Kidney (tissue), 14 donors: ENCODE data around the gene ALKBH1. TPM values are rescaled to one million over a fixed set of nuclear protein-coding genes. Genes with fewer than 3 reads are reported as not detected.

ENCODE experiments used
- DNase-seq, 5 donors: peaks; one replicate each; pipeline ENCODE4 v3.0.0-alpha.2; 2013 to 2020
- FAIRE-seq: peaks from 2 replicates; lab custom pipeline; 2012; peaks lifted over from hg19 to GRCh38; lab: Jason Lieb, UNC
- H3K27ac ChIP-seq, 2 donors: one replicate each; pipeline ENCODE4 v1.7.0; 2013; ENCODE audit warnings: low read depth in 2 of 2, low read length in 2 of 2, inconsistent platforms in 1 of 2
- H3K27me3 ChIP-seq: one replicate; pipeline ENCODE4 v1.7.1; 2013; ENCODE audit warnings: low read length, inconsistent platforms; ENCODE audit not compliant: control insufficient read depth, insufficient read depth
- H3K36me3 ChIP-seq, 3 donors: one replicate each; pipeline versions ENCODE4 v1.7.0 to v1.7.1; 2013; ENCODE audit warnings: low read length in 3 of 3, control low read depth in 1 of 3, inconsistent platforms in 1 of 3; ENCODE audit not compliant: insufficient read depth in 3 of 3, control insufficient read depth in 2 of 3
- H3K4me1 ChIP-seq, 3 donors: one replicate each; pipeline versions ENCODE4 v1.7.0 to v1.7.1; 2013; ENCODE audit warnings: low read length in 3 of 3, inconsistent platforms in 1 of 3, low read depth in 1 of 3; ENCODE audit not compliant: control insufficient read depth in 2 of 3, insufficient read depth in 2 of 3
- H3K4me3 ChIP-seq, 3 donors: one replicate each; pipeline versions ENCODE4 v1.7.0 to v1.8.1; 2013; ENCODE audit warnings: low read length in 3 of 3, control low read depth in 1 of 3, inconsistent platforms in 1 of 3
- H3K9ac ChIP-seq, 3 donors: one replicate each; pipeline versions ENCODE4 v1.7.0 to v1.7.1; 2013; ENCODE audit warnings: low read length in 3 of 3, control low read depth in 1 of 3, inconsistent platforms in 1 of 3
- H3K9me3 ChIP-seq, 3 donors: one replicate each; pipeline versions ENCODE4 v1.7.0 to v1.7.1; 2013; ENCODE audit warnings: low read length in 3 of 3, control low read depth in 1 of 3, inconsistent platforms in 1 of 3; ENCODE audit not compliant: control insufficient read depth in 2 of 3, insufficient read depth in 1 of 3
- intact Hi-C: fragments of 100-400 bp; cut with DNase I; formaldehyde crosslinking; loops from one replicate; pipeline ENCODE4 v1.11.1; 2022
- polyA plus RNA-seq: library from polyadenylated mRNA; stranded (reverse); fragments of 350-450 nt; fragmentation: Illumina TruSeq; extraction: RNeasy Lipid Tissue Mini Kit (QIAGEN cat#74804); gene quantifications from one replicate; pipeline ENCODE4 v1.2.3, GENCODE V29; 2014; ENCODE audit warnings: low read depth, low replicate concordance; ENCODE audit not compliant: insufficient read depth
- total RNA-seq: library from RNA; stranded (reverse); fragmentation: NEBNext Ultra II Directional; extraction: Animal tissue kit (Norgen Biotek cat#: 25700); gene quantifications from one replicate; pipeline ENCODE4 v1.2.1, GENCODE V29; 2021
- TF ChIP-seq, protein P1 (sequence below): IDR thresholded peaks from 3 replicates; pipeline ENCODE4 v1.5.1; 2012; ENCODE audit warnings: mild to moderate bottlenecking, moderate library complexity, borderline replicate concordance; ENCODE audit not compliant: insufficient read depth; ENCODE audit errors: extremely low read depth
- donor health status: control.
- donor health status: control.
- donor health status: control.
- donor health status: control.
- donor health status: control.
- donor health status: DM: yes; HTN: yes; CAD: no.
- donor health status: Normal renal cell carcinoma (clear cell type).

The ALKBH1 gene
- total and polyA plus RNA-seq, 2 donors from 2014 or later: 10.5 to 11.5 TPM

DNA sequence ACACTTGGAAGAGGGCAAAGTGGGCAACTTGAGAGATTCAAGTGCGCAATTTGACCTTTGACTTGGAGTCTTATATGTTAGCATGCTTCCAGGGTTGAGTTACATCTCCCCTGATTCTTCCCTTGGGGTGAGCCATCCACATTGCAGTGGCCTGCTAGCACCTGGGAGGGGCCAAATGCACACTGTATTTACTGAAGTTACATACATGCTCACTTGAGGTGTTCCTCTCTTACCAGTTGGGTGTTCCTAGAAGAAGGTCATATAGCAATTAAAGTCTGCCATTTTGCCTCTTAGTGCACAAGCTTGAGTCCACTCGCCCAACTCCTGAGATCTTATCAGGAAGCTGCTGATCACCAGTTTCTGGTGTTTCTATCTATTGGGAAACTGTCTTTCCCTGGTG is 77.7 kb downstream of the ALKBH1 start:
- no peak for FAIRE-seq

DNA sequence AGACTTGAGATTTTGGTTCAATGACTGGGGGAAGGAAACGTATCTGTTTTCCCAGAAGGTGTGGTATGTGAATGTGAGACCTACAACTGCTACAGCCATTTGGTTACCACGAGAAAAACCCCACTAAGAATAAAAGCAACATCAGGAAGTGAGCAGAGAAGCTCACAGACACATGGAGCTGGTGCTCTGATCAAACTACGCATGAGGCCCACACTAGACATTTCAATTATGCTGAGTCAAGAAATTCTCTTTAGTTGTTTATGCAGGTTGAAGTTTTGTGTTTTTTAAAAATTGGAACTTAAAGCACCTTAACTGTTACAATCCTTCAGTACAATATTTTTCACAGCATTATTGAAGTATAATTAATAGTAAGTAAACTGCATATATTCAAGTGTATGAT is 82.5 kb downstream of the ALKBH1 start:
- no peak for DNase-seq
- intact Hi-C loops: no loop called here
- H3K4me3 ChIP-seq: no peak overlapping the region
- no peak for FAIRE-seq
- no peaks in the 10 kb centered on the region for H3K4me1 ChIP-seq
- no peaks in the 10 kb centered on the region for H3K27me3 ChIP-seq
- TF ChIP-seq, protein P1, sequence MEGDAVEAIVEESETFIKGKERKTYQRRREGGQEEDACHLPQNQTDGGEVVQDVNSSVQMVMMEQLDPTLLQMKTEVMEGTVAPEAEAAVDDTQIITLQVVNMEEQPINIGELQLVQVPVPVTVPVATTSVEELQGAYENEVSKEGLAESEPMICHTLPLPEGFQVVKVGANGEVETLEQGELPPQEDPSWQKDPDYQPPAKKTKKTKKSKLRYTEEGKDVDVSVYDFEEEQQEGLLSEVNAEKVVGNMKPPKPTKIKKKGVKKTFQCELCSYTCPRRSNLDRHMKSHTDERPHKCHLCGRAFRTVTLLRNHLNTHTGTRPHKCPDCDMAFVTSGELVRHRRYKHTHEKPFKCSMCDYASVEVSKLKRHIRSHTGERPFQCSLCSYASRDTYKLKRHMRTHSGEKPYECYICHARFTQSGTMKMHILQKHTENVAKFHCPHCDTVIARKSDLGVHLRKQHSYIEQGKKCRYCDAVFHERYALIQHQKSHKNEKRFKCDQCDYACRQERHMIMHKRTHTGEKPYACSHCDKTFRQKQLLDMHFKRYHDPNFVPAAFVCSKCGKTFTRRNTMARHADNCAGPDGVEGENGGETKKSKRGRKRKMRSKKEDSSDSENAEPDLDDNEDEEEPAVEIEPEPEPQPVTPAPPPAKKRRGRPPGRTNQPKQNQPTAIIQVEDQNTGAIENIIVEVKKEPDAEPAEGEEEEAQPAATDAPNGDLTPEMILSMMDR: no peak
- no peak overlapping the region for H3K27ac ChIP-seq
- H3K9ac ChIP-seq: no peak overlapping the region
- H3K9me3 ChIP-seq: no peaks in the 10 kb centered on the region
- no peaks in the 10 kb centered on the region for H3K36me3 ChIP-seq

More for the DNA sequence above, 77.7 kb downstream of the ALKBH1 start:
- Histone ChIP-seq H3K9ac (no peak overlapping the region), H3K4me3 (no peak overlapping the region), H3K36me3 (no peaks in the 10 kb centered on the region), H3K9me3 (no peaks in the 10 kb centered on the region), H3K27ac (no peak overlapping the region), H3K27me3 (no peaks in the 10 kb centered on the region), H3K4me1 (no peaks in the 10 kb centered on the region)
- no peak for DNase-seq
- intact Hi-C loops: no loop called here
- TF ChIP-seq, protein P1: no peak

DNA sequence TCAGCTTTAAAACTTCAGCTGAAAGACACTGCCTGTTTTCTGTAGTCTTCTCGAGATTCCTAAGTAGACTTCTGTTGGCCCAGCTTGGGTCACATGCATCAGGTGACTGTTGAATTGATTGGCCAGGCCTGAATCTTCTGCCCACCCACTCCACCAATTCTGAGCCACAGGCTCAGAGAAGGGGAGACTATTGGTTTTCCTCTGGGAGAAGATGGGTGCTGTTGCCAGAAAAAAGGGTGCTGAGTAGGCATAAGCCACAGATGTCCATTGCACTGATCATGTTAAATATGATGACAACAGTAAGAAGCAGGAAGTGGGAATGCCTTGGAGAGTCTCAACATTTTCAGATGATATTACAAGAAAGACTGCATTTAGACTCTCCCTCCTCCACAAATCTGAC is 84.6 kb downstream of the ALKBH1 start:
- intact Hi-C loops: no loop called here
- no peak for DNase-seq
- H3K36me3 ChIP-seq: no peaks in the 10 kb centered on the region

More for the DNA sequence above, 84.6 kb downstream of the ALKBH1 start:
- no peak for FAIRE-seq
- H3K27me3 ChIP-seq: no peaks in the 10 kb centered on the region
- TF ChIP-seq, protein P1: no peak
- no peak overlapping the region for H3K9ac ChIP-seq
- H3K4me1 ChIP-seq: no peaks in the 10 kb centered on the region
- H3K9me3 ChIP-seq: no peaks in the 10 kb centered on the region
- H3K27ac ChIP-seq: no peak overlapping the region
- H3K4me3 ChIP-seq: no peak overlapping the region

Other genes starting within 250 kb of the ALKBH1 start
- gene AHSA1, start 249.9 kb downstream of the ALKBH1 start, total RNA-seq: 92.0 TPM
- gene AHSA1, start 249.9 kb downstream of the ALKBH1 start, polyA plus RNA-seq: 149 TPM
- gene ISM2, start 209.2 kb downstream of the ALKBH1 start, total RNA-seq: 0.57 TPM
- 0.80 TPM for gene ISM2, start 209.2 kb downstream of the ALKBH1 start, polyA plus RNA-seq
- gene SPTLC2, start 91.4 kb downstream of the ALKBH1 start, total RNA-seq: 66.1 TPM
- gene SPTLC2, start 91.4 kb downstream of the ALKBH1 start, polyA plus RNA-seq: 17.0 TPM
- gene SLIRP, start 80 bp upstream of the ALKBH1 start, total RNA-seq: 91.6 TPM
- 418 TPM for gene SLIRP, start 80 bp upstream of the ALKBH1 start, polyA plus RNA-seq
- 63.9 TPM for gene SNW1, start 53.1 kb upstream of the ALKBH1 start, total RNA-seq
- 37.8 TPM for gene SNW1, start 53.1 kb upstream of the ALKBH1 start, polyA plus RNA-seq
- 8.0 TPM for gene ADCK1, start 92.1 kb upstream of the ALKBH1 start, total RNA-seq
- 10.3 TPM for gene ADCK1, start 92.1 kb upstream of the ALKBH1 start, polyA plus RNA-seq